Upper lobe of left lung (tissue), 6 donors: Measurements from ENCODE around the gene IRS1. TPM values are rescaled to one million over a fixed set of nuclear protein-coding genes. Genes with fewer than 3 reads are reported as not detected.

ENCODE experiments used
- ATAC-seq, 2 donors: fragments of 200-7000 bp; cut with Tn5 transposase; one replicate each; pipeline ENCODE4 v1.9.1; 2022; ENCODE audit warnings: mild to moderate bottlenecking in 2 of 2, moderate library complexity in 2 of 2; ENCODE audit not compliant: low FRiP score in 2 of 2
- DNase-seq, 2 donors: peaks; one replicate each; pipeline ENCODE4 v3.0.0-alpha.2; 2019 to 2020
- H3K27ac ChIP-seq, 4 donors: fragments of 200-600 bp; sonication (generic); one replicate each; pipeline ENCODE4 v1.5.1; 2016 to 2019
- H3K27me3 ChIP-seq, 4 donors: fragments of 200-600 bp; sonication (generic); one replicate each; pipeline ENCODE4 v1.5.1; 2017 to 2019
- H3K36me3 ChIP-seq, 4 donors: fragments of 200-600 bp; sonication (generic); one replicate each; pipeline ENCODE4 v1.5.1; 2016 to 2019
- H3K4me1 ChIP-seq, 4 donors: fragments of 200-600 bp; sonication (generic); one replicate each; pipeline ENCODE4 v1.5.1; 2018 to 2019
- H3K4me3 ChIP-seq, 4 donors: fragments of 200-600 bp; sonication (generic); one replicate each; pipeline ENCODE4 v1.5.1; 2017 to 2019; ENCODE audit warnings: mild to moderate bottlenecking in 2 of 4, moderate library complexity in 1 of 4
- H3K9me3 ChIP-seq, 4 donors: fragments of 200-600 bp; sonication (generic); one replicate each; pipeline ENCODE4 v1.5.1; 2018 to 2019
- CTCF ChIP-seq, 6 experiments: fragments of 450-650 bp in 4 of 6; fragments of 200-600 bp in 2 of 6; sonication (generic) in 2 of 6; IDR thresholded peaks; one replicate each; pipeline ENCODE4 v1.5.1; 2016 to 2019; ENCODE audit warnings: antibody characterized with exemption in 6 of 6
- EP300 ChIP-seq, 4 donors: sonication (generic); formaldehyde crosslinking; IDR thresholded peaks; one replicate each; pipeline ENCODE4 v1.5.1; 2017; ENCODE audit warnings: antibody characterized with exemption in 4 of 4, control low read depth in 2 of 4
- POLR2A ChIP-seq, 4 donors: fragments of 450-650 bp; IDR thresholded peaks; one replicate each; pipeline ENCODE4 v1.5.1; 2016 to 2017; ENCODE audit warnings: antibody characterized with exemption in 4 of 4, mild to moderate bottlenecking in 2 of 4
- POLR2AphosphoS5 ChIP-seq, 2 donors: sonication (generic); formaldehyde crosslinking; IDR thresholded peaks; one replicate each; pipeline ENCODE4 v1.5.1; 2017; ENCODE audit warnings: antibody characterized with exemption in 2 of 2
- WGBS, 2 donors: methylation state at CpG; one replicate each; pipeline ENCODE4 v1.1.5; 2017 to 2018; 5-methylcytosine and 5-hydroxymethylcytosine counted together
- total RNA-seq, 6 donors: library from RNA; depleted of rRNA in 4 of 6; stranded (reverse); fragments of >200 nt in 4 of 6; gene quantifications; one replicate each; pipeline versions ENCODE4 v1.1.0 to v1.2.1, GENCODE V29; 2016 to 2021
- donor health status: DM: no; HTN: no; CAD: no; lungs with moderate emphysema.
- donor health status: DM: no; HTN: yes; CAD: no; lungs with severe emphysema.

IRS1 gene
- total RNA-seq, 6 donors from 2014 or later: 9.3 to 14.3 (median 12.4) TPM

GRCh38 chr2:226837787-226838603, 38.4 kb upstream of the IRS1 start:
- ATAC-seq (no peak), DNase-seq (no peak)
- no peak overlapping the region for H3K27ac ChIP-seq
- H3K4me1 ChIP-seq: peaks cover 19 to 28% (median 23%) of the 10 kb centered on the region in 4 donors
- H3K36me3 ChIP-seq: no peaks in the 10 kb centered on the region
- no peak for TF ChIP-seq CTCF (IDR thresholded peaks at IDR 0.05)
- no peak for TF ChIP-seq EP300 (IDR thresholded peaks at IDR 0.05)
- TF ChIP-seq POLR2A (IDR thresholded peaks at IDR 0.05): no peak
- TF ChIP-seq POLR2AphosphoS5 (IDR thresholded peaks at IDR 0.05): no peak
- H3K9me3 ChIP-seq: no peaks in the 10 kb centered on the region
- WGBS, 2 donors: 80 to 84% methylated on average over 12 of the region's 12 CpGs
- H3K4me3 ChIP-seq: no peak overlapping the region
- H3K27me3 ChIP-seq: no peaks in the 10 kb centered on the region

- H3K9me3 ChIP-seq: no peaks in the 10 kb centered on the region
- WGBS, 2 donors: 90 to 93% methylated on average over 7 of the region's 7 CpGs
- H3K4me3 ChIP-seq: no peak overlapping the region
- peaks cover 19 to 28% (median 23%) of the 10 kb centered on the region in 4 donors for H3K4me1 ChIP-seq
- no peak for TF ChIP-seq CTCF (IDR thresholded peaks at IDR 0.05)
- no peak for TF ChIP-seq POLR2AphosphoS5 (IDR thresholded peaks at IDR 0.05)
- ATAC-seq (no peak), DNase-seq (no peak)
- peak overlapping the region in 3 of 4 donors; percentile 97 to 100 (median 99) for H3K27ac ChIP-seq
- no peaks in the 10 kb centered on the region for H3K27me3 ChIP-seq
- H3K36me3 ChIP-seq: no peaks in the 10 kb centered on the region
These were observed 37.7 kb upstream of the IRS1 start for GRCh38 chr2:226837334-226837733.

- Histone ChIP-seq H3K4me1 (peaks cover 19 to 28% (median 23%) of the 10 kb centered on the region in 4 donors), H3K36me3 (no peaks in the 10 kb centered on the region), H3K27ac (peak overlapping the region; percentile 97 to 100 (median 99)), H3K9me3 (no peaks in the 10 kb centered on the region), H3K4me3 (peak overlapping the region; percentile 77 to 92 (median 80)), H3K27me3 (no peaks in the 10 kb centered on the region)
- DNase-seq (no peak), ATAC-seq (no peak)
- peak in 1 of 6 experiments; percentile 13 for TF ChIP-seq CTCF (IDR thresholded peaks at IDR 0.05)
- no peak for TF ChIP-seq EP300 (IDR thresholded peaks at IDR 0.05)
- no peak for TF ChIP-seq POLR2AphosphoS5 (IDR thresholded peaks at IDR 0.05)
- WGBS, 2 donors: 3 to 5% methylated on average over 6 of the region's 6 CpGs
These were observed 36.9 kb upstream of the IRS1 start for GRCh38 chr2:226836548-226836885.

GRCh38 chr2:226835796-226836547, 36.4 kb upstream of the IRS1 start, which contains the start of gene RHBDD1:
RHBDD1 (plus strand) TSS chr2:226836054; CDS start chr2:226864694, 28,640 bp downstream.
- ATAC-seq: peak; percentile 98 to 99
- Histone ChIP-seq H3K4me1 (peaks cover 19 to 28% (median 23%) of the 10 kb centered on the region in 4 donors), H3K27ac (peak within 1 kb of the TSS; percentile 97 to 100 (median 99)), H3K27me3 (no peaks in the 10 kb centered on the region), H3K9me3 (no peaks in the 10 kb centered on the region), H3K36me3 (no peaks in the 10 kb centered on the region), H3K4me3 (peak within 1 kb of the TSS; percentile 77 to 92 (median 80))
- TF ChIP-seq EP300 (IDR thresholded peaks at IDR 0.05) (no peak), POLR2A (IDR thresholded peaks at IDR 0.05) (peak in 3 of 4 donors; percentile 75 to 96 (median 90)), CTCF (IDR thresholded peaks at IDR 0.05) (no peak), POLR2AphosphoS5 (IDR thresholded peaks at IDR 0.05) (peak; percentile 78 to 93)
- peak; percentile 93 to 99 for DNase-seq
- 0 to 1% methylated on average over 3 to 43 of the region's 75 CpGs for WGBS, 2 donors
